ENCODE data around the gene PCBP3.

Gene PCBP3

DNA sequence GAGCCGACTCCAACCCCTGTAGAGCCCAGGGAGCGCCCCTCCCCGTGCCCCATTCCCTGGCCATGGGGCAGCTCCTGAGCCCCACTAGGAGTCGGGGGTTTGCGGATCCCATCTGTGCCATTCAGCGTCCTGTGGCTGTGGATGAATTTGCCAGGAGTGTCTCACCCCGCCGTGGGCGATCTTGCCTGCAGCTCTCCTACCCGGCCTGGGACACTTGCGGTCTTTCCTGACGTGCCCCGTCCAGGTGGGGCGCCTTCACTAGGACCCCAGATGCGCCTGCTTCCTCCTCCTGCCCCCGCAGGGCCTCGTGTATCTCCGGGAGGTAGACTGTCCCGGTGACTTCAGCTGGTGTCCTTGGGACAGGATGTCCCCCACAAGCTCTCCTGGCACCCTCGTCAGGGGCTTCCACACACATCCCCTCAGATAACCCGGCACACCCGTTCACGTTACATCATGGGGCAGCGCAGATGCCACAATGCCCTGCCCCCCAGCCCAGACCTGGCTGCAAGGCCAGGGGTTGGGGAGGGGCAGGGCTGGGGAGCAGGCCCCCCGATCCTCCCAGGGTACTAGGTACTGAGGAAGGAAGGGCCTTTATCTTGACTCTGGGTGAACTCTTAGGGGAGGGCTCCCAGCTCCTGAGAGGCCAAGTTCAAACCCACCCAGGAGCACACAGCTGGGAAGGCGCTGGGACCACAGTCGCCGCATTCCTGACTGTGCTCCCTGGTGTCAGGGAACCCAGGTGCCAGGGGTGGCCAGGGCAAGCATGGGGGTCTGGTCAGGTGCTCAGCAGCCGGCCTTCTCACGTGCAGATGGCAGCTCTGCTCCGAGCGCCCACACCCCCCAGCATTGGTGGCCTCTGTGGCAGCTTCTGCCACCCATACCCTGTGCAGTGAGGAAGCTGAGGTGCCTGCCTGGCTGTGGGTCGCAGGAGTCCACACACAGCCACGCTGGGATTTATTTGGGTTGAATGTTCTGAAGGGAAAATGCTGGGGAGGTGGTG, 284.6 kb downstream of the PCBP3 start:
- Histone ChIP-seq H3K27ac (no peak overlapping the region), H3K4me3 (ENCODE audit: low read depth, low read length) (no peak overlapping the region), H3K27me3 (ENCODE audit: insufficient read depth, low read depth, severe bottlenecking) (no peaks in the 10 kb centered on the region), H3K36me3 (0 out of 2 replicates have a peak, but pooled peaks cover 2% of the 10 kb centered on the region), H3K9me3 (ENCODE audit: severe bottlenecking) (no peaks in the 10 kb centered on the region)
- TF ChIP-seq, protein P1, sequence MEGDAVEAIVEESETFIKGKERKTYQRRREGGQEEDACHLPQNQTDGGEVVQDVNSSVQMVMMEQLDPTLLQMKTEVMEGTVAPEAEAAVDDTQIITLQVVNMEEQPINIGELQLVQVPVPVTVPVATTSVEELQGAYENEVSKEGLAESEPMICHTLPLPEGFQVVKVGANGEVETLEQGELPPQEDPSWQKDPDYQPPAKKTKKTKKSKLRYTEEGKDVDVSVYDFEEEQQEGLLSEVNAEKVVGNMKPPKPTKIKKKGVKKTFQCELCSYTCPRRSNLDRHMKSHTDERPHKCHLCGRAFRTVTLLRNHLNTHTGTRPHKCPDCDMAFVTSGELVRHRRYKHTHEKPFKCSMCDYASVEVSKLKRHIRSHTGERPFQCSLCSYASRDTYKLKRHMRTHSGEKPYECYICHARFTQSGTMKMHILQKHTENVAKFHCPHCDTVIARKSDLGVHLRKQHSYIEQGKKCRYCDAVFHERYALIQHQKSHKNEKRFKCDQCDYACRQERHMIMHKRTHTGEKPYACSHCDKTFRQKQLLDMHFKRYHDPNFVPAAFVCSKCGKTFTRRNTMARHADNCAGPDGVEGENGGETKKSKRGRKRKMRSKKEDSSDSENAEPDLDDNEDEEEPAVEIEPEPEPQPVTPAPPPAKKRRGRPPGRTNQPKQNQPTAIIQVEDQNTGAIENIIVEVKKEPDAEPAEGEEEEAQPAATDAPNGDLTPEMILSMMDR (IDR thresholded peaks at IDR 0.05; ENCODE audit: low read depth, low read length) = no peak
- DNase-seq = no peak

DNA sequence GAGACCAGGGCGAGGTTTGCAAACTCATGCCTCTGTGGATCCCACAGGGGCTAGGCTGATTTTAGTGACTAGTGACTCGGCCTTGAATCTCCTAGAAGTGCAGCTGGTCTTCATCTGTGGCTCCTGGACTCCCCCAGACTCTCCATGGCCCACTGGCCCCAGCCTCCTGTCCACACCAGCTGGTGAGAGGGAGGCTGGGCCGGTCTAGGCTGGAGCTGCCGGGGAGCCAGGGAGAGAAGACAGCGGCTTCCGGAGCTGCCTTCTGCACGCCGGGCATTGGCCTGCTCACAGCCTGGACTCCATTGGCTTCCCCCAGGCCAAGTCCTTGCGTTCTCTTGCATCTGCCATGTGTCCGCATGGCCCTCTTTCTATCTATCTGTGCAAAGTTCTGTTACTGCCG, 285.9 kb downstream of the PCBP3 start:
- Histone ChIP-seq H3K36me3 (no peaks in the 10 kb centered on the region), H3K9me3 (ENCODE audit: severe bottlenecking) (peaks cover 3% of the 10 kb centered on the region), H3K4me3 (ENCODE audit: low read depth, low read length) (no peak overlapping the region), H3K27ac (no peak overlapping the region), H3K27me3 (ENCODE audit: insufficient read depth, low read depth, severe bottlenecking) (no peaks in the 10 kb centered on the region)
- DNase-seq = no peak
- TF ChIP-seq, protein P1 (IDR thresholded peaks at IDR 0.05; ENCODE audit: low read depth, low read length) = no peak

DNA sequence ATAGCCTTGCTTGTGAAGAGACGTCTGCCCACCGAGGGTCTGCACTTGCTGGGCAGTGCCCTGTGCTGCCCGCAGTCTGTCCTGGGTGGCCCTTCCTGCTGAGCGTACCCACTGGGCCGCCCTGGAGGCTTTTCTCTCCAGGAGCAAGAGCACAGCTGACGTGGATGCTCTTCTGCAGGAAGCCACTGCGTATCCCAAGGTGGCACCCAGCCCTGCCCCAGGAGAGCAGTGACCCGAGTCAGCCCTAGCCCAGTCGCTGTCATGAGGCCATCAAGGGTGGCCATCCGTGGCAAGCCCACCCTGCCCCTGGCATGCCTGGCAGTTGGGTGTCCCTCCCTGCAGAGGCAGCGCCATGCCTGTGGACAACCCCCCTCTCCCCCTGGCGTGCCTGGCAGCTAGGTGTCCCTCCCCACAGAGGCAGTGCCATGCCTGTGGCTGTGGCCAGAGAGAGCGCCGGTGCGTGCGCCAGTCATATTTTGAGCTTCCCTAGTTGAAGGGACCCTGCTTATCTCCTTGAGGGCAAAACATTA, 286.8 kb downstream of the PCBP3 start:
- H3K4me3 ChIP-seq (ENCODE audit: low read depth, low read length) = no peak overlapping the region
- DNase-seq = no peak
- TF ChIP-seq, protein P1 (IDR thresholded peaks at IDR 0.05; ENCODE audit: low read depth, low read length) = no peak
- no peak overlapping the region for H3K27ac ChIP-seq
- no peaks in the 10 kb centered on the region for H3K27me3 ChIP-seq (ENCODE audit: insufficient read depth, low read depth, severe bottlenecking)
- H3K36me3 ChIP-seq = no peaks in the 10 kb centered on the region
- H3K9me3 ChIP-seq (ENCODE audit: severe bottlenecking) = peaks cover 12% of the 10 kb centered on the region

DNA sequence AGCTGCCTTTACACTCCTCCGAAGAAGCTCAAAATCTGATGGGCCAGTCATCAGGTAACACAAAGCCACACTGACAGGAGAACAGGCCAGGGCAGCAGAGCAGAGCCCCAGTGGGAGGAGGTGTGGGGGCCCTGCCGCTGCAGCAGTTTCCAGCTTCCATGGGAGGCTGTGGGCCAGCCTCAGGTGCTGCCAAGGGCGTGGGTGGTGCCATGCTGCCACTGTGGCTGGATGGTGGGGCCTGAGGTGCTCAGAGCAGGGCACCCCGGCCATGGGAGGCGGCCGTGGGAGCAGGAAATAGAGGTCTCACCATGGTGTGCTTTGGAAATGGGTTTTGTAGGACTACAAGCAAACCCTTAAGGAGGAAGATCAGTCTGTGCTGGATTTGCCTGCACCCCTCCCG, 287.3 kb downstream of the PCBP3 start:
- Histone ChIP-seq H3K36me3 (no peaks in the 10 kb centered on the region), H3K9me3 (ENCODE audit: severe bottlenecking) (peaks cover 17% of the 10 kb centered on the region), H3K4me3 (ENCODE audit: low read depth, low read length) (no peak overlapping the region), H3K27ac (no peak overlapping the region), H3K27me3 (ENCODE audit: insufficient read depth, low read depth, severe bottlenecking) (no peaks in the 10 kb centered on the region)
- no peak for DNase-seq
- TF ChIP-seq, protein P1 (IDR thresholded peaks at IDR 0.05; ENCODE audit: low read depth, low read length) = no peak

DNA sequence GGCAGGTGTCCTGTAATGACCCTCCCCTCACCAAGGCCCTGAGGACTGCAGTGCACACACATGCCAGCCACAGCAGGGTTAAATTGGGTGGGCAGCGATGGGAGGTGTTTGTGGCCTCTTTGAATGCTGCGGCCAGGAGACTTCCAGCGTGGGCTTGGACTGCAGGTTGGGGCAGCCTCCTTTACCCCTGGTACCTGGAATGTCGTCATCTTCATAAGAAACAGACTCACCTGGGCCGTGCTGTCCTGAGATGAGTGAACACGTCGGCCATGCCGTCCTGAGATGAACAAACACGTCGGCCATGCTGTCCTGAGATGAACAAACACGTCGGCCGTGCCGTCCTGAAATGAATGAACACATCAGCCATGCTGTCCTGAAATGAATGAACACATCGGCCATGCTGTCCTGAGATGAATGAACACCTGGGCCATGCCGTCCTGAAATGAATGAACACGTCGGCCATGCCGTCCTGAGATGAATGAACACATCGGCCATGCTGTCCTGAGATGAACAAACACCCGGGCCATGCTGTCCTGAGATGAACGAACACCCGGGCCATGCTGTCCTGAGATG, 288.0 kb downstream of the PCBP3 start:
- no peak for DNase-seq
- H3K4me3 ChIP-seq (ENCODE audit: low read depth, low read length) = no peak overlapping the region
- H3K9me3 ChIP-seq (ENCODE audit: severe bottlenecking) = peaks cover 24% of the 10 kb centered on the region
- H3K36me3 ChIP-seq = no peaks in the 10 kb centered on the region
- TF ChIP-seq, protein P1 (IDR thresholded peaks at IDR 0.05; ENCODE audit: low read depth, low read length) = no peak
- no peak overlapping the region for H3K27ac ChIP-seq
- no peaks in the 10 kb centered on the region for H3K27me3 ChIP-seq (ENCODE audit: insufficient read depth, low read depth, severe bottlenecking)

Measured in WERI-Rb-1 (cell line).